ENCODE results near the gene HOXA11.

Gene HOXA11

GRCh38 chr7:27217951-27218350, 32.9 kb upstream of the HOXA11 start:
- no peaks in the 10 kb centered on the region for H3K9me3 ChIP-seq (ENCODE audit: control insufficient read depth, low read length)
- no peak overlapping the region for H2AK5ac ChIP-seq (ENCODE audit: low read length, severe bottlenecking)
- no peak overlapping the region for H2BK15ac ChIP-seq (ENCODE audit: low read depth, poor library complexity, severe bottlenecking)
- H3K4me1 ChIP-seq (ENCODE audit: control insufficient read depth, insufficient read depth, low read depth, low read length): peaks cover 13% of the 10 kb centered on the region
- H3K23ac ChIP-seq (ENCODE audit: low read length in 2 of 2): no peak overlapping the region
- peaks cover 73 to 74% of the 10 kb centered on the region in 2 experiments for H3K27me3 ChIP-seq (ENCODE audit: control insufficient read depth in 1 of 2, insufficient read depth in 1 of 2, low read length in 2 of 2)
- no peak overlapping the region for H2BK5ac ChIP-seq (ENCODE audit: low read depth, low read length, poor library complexity, severe bottlenecking)
- H4K91ac ChIP-seq (ENCODE audit: low read length): no peak overlapping the region
- no peak overlapping the region for H3K14ac ChIP-seq (ENCODE audit: low read length in 2 of 2)
- no peak overlapping the region for H3K9ac ChIP-seq (ENCODE audit: low read length)
- H3K4ac ChIP-seq (ENCODE audit: low read depth in 1 of 2, low read length in 2 of 2): no peak overlapping the region
- no peak overlapping the region for H3K18ac ChIP-seq (ENCODE audit: low read depth in 1 of 2, low read length in 2 of 2)
- no peak overlapping the region for H4K8ac ChIP-seq (ENCODE audit: low read length)
- H3K27ac ChIP-seq (ENCODE audit: low read length, poor library complexity, severe bottlenecking): no peak overlapping the region
- no peaks in the 10 kb centered on the region for H3K79me1 ChIP-seq (replicated peaks; ENCODE audit: low read length, poor library complexity, severe bottlenecking)
- DNase-seq: no peak
- H3K4me3 ChIP-seq (ENCODE audit: insufficient read depth in 1 of 2, low read depth in 1 of 2, low read length in 2 of 2): no peak overlapping the region
- no peaks in the 10 kb centered on the region for H3K36me3 ChIP-seq (ENCODE audit: control insufficient read depth in 1 of 2, insufficient read depth in 2 of 2, low read depth in 1 of 2, low read length in 2 of 2)
- no peak overlapping the region for H2BK120ac ChIP-seq (ENCODE audit: low read depth, low read length)
- no peak overlapping the region for H2BK12ac ChIP-seq (ENCODE audit: low read length in 2 of 2)
- no peak overlapping the region for H3K4me2 ChIP-seq (ENCODE audit: low read length, poor library complexity, severe bottlenecking)
- no peak overlapping the region for H2AFZ ChIP-seq (ENCODE audit: low read depth, low read length)

GRCh38 chr7:27215356-27215755, 30.3 kb upstream of the HOXA11 start:
- Histone ChIP-seq H3K4me2 (ENCODE audit: low read length, poor library complexity, severe bottlenecking) (no peak overlapping the region), H4K91ac (ENCODE audit: low read length) (no peak overlapping the region), H2BK120ac (ENCODE audit: low read depth, low read length) (no peak overlapping the region), H3K14ac (ENCODE audit: low read length in 2 of 2) (no peak overlapping the region), H3K9ac (ENCODE audit: low read length) (no peak overlapping the region), H2AFZ (ENCODE audit: low read depth, low read length) (no peak overlapping the region), H3K27me3 (ENCODE audit: control insufficient read depth in 1 of 2, insufficient read depth in 1 of 2, low read length in 2 of 2) (peaks cover 74 to 87% of the 10 kb centered on the region in 2 experiments), H3K27ac (ENCODE audit: low read length, poor library complexity, severe bottlenecking) (no peak overlapping the region), H2BK15ac (ENCODE audit: low read depth, poor library complexity, severe bottlenecking) (no peak overlapping the region), H3K4me3 (ENCODE audit: insufficient read depth in 1 of 2, low read depth in 1 of 2, low read length in 2 of 2) (no peak overlapping the region), H3K18ac (ENCODE audit: low read depth in 1 of 2, low read length in 2 of 2) (no peak overlapping the region), H2BK12ac (ENCODE audit: low read length in 2 of 2) (no peak overlapping the region), H3K4me1 (ENCODE audit: control insufficient read depth, insufficient read depth, low read depth, low read length) (peaks cover 16% of the 10 kb centered on the region), H3K23ac (ENCODE audit: low read length in 2 of 2) (no peak overlapping the region), H3K4ac (ENCODE audit: low read depth in 1 of 2, low read length in 2 of 2) (no peak overlapping the region), H3K79me1 (replicated peaks; ENCODE audit: low read length, poor library complexity, severe bottlenecking) (no peaks in the 10 kb centered on the region), H2BK5ac (ENCODE audit: low read depth, low read length, poor library complexity, severe bottlenecking) (no peak overlapping the region), H3K9me3 (ENCODE audit: control insufficient read depth, low read length) (no peaks in the 10 kb centered on the region), H2AK5ac (ENCODE audit: low read length, severe bottlenecking) (no peak overlapping the region), H4K8ac (ENCODE audit: low read length) (no peak overlapping the region), H3K36me3 (ENCODE audit: control insufficient read depth in 1 of 2, insufficient read depth in 2 of 2, low read depth in 1 of 2, low read length in 2 of 2) (no peaks in the 10 kb centered on the region)
- DNase-seq: no peak
- WGBS: 67% methylated on average over 1 of the region's 2 CpGs

GRCh38 chr7:27214239-27214950, 29.4 kb upstream of the HOXA11 start:
- H3K79me1 ChIP-seq (replicated peaks; ENCODE audit: low read length, poor library complexity, severe bottlenecking): no peaks in the 10 kb centered on the region
- no peak overlapping the region for H3K4me3 ChIP-seq (ENCODE audit: insufficient read depth in 1 of 2, low read depth in 1 of 2, low read length in 2 of 2)
- H2AK5ac ChIP-seq (ENCODE audit: low read length, severe bottlenecking): no peak overlapping the region
- H3K18ac ChIP-seq (ENCODE audit: low read depth in 1 of 2, low read length in 2 of 2): no peak overlapping the region
- H3K36me3 ChIP-seq (ENCODE audit: control insufficient read depth in 1 of 2, insufficient read depth in 2 of 2, low read depth in 1 of 2, low read length in 2 of 2): no peaks in the 10 kb centered on the region
- H3K4me2 ChIP-seq (ENCODE audit: low read length, poor library complexity, severe bottlenecking): no peak overlapping the region
- no peak overlapping the region for H4K91ac ChIP-seq (ENCODE audit: low read length)
- no peak overlapping the region for H3K23ac ChIP-seq (ENCODE audit: low read length in 2 of 2)
- H3K4me1 ChIP-seq (ENCODE audit: control insufficient read depth, insufficient read depth, low read depth, low read length): peaks cover 16% of the 10 kb centered on the region
- WGBS: 38% methylated on average over 7 of the region's 8 CpGs
- H3K9ac ChIP-seq (ENCODE audit: low read length): no peak overlapping the region
- H2BK120ac ChIP-seq (ENCODE audit: low read depth, low read length): no peak overlapping the region
- H2BK5ac ChIP-seq (ENCODE audit: low read depth, low read length, poor library complexity, severe bottlenecking): no peak overlapping the region
- no peak overlapping the region for H3K4ac ChIP-seq (ENCODE audit: low read depth in 1 of 2, low read length in 2 of 2)
- no peak overlapping the region for H4K8ac ChIP-seq (ENCODE audit: low read length)
- no peak overlapping the region for H3K14ac ChIP-seq (ENCODE audit: low read length in 2 of 2)
- H2AFZ ChIP-seq (ENCODE audit: low read depth, low read length): no peak overlapping the region
- no peak overlapping the region for H2BK12ac ChIP-seq (ENCODE audit: low read length in 2 of 2)
- peaks cover 72 to 87% of the 10 kb centered on the region in 2 experiments for H3K27me3 ChIP-seq (ENCODE audit: control insufficient read depth in 1 of 2, insufficient read depth in 1 of 2, low read length in 2 of 2)
- H3K9me3 ChIP-seq (ENCODE audit: control insufficient read depth, low read length): no peaks in the 10 kb centered on the region
- no peak for DNase-seq
- H3K27ac ChIP-seq (ENCODE audit: low read length, poor library complexity, severe bottlenecking): no peak overlapping the region
- H2BK15ac ChIP-seq (ENCODE audit: low read depth, poor library complexity, severe bottlenecking): no peak overlapping the region

GRCh38 chr7:27213433-27214238, 28.6 kb upstream of the HOXA11 start:
- Histone ChIP-seq H3K79me1 (replicated peaks; ENCODE audit: low read length, poor library complexity, severe bottlenecking) (no peaks in the 10 kb centered on the region), H2AFZ (ENCODE audit: low read depth, low read length) (no peak overlapping the region), H4K91ac (ENCODE audit: low read length) (no peak overlapping the region), H3K4me2 (ENCODE audit: low read length, poor library complexity, severe bottlenecking) (no peak overlapping the region), H4K8ac (ENCODE audit: low read length) (no peak overlapping the region), H3K4me1 (ENCODE audit: control insufficient read depth, insufficient read depth, low read depth, low read length) (peaks cover 16% of the 10 kb centered on the region), H3K9ac (ENCODE audit: low read length) (no peak overlapping the region), H3K14ac (ENCODE audit: low read length in 2 of 2) (no peak overlapping the region), H3K23ac (ENCODE audit: low read length in 2 of 2) (peak overlapping the region in 1 of 2 experiments; percentile 19), H3K9me3 (ENCODE audit: control insufficient read depth, low read length) (no peaks in the 10 kb centered on the region), H2BK12ac (ENCODE audit: low read length in 2 of 2) (no peak overlapping the region), H3K27ac (ENCODE audit: low read length, poor library complexity, severe bottlenecking) (no peak overlapping the region), H2BK15ac (ENCODE audit: low read depth, poor library complexity, severe bottlenecking) (no peak overlapping the region), H2BK120ac (ENCODE audit: low read depth, low read length) (no peak overlapping the region), H3K18ac (ENCODE audit: low read depth in 1 of 2, low read length in 2 of 2) (no peak overlapping the region), H2BK5ac (ENCODE audit: low read depth, low read length, poor library complexity, severe bottlenecking) (no peak overlapping the region), H3K4ac (ENCODE audit: low read depth in 1 of 2, low read length in 2 of 2) (no peak overlapping the region), H3K27me3 (ENCODE audit: control insufficient read depth in 1 of 2, insufficient read depth in 1 of 2, low read length in 2 of 2) (peaks cover 79 to 88% of the 10 kb centered on the region in 2 experiments), H3K4me3 (ENCODE audit: insufficient read depth in 1 of 2, low read depth in 1 of 2, low read length in 2 of 2) (no peak overlapping the region), H3K36me3 (ENCODE audit: control insufficient read depth in 1 of 2, insufficient read depth in 2 of 2, low read depth in 1 of 2, low read length in 2 of 2) (no peaks in the 10 kb centered on the region), H2AK5ac (ENCODE audit: low read length, severe bottlenecking) (no peak overlapping the region)
- WGBS: 36% methylated on average over 47 of the region's 50 CpGs
- DNase-seq: no peak
